OCI-LY3 (cell line): ENCODE results near the gene ERC1.
A peak's percentile ranks its signal among the peaks of the same experiment; 100 is the strongest.

Experiments
- H2AFZ ChIP-seq: fragments of 200-600, 300-600 bp; shearing (Covaris generic); 2 replicates; pipeline ENCODE4 v1.6.0; 2014; ENCODE audit warnings: antibody characterized with exemption, low read depth, low read length
- H3K27ac ChIP-seq: fragments of 200-600, 300-600 bp; sonication (generic); 2 replicates; pipeline ENCODE4 v1.5.1; 2014; ENCODE audit warnings: mild to moderate bottlenecking, low read length, moderate library complexity, mixed read lengths
- H3K27me3 ChIP-seq: fragments of 200-600, 300-600 bp; sonication (generic); 2 replicates; pipeline ENCODE4 v1.6.1; 2014; ENCODE audit warnings: low read depth, low read length, mixed read lengths
- H3K36me3 ChIP-seq: fragments of 200-600, 300-600 bp; sonication (generic); replicated peaks from 2 replicates; pipeline ENCODE3; 2014; ENCODE audit warnings: low read depth, low read length, mixed read lengths
- H3K4me1 ChIP-seq: fragments of 300-600, 200-600 bp; sonication (generic); 2 replicates; pipeline ENCODE4 v1.6.1; 2014; ENCODE audit warnings: low read length, mixed read lengths
- H3K4me2 ChIP-seq: fragments of 200-600, 300-600 bp; sonication (generic); 2 replicates; pipeline ENCODE4 v1.6.1; 2014; ENCODE audit warnings: low read length, mixed read lengths
- H3K4me3 ChIP-seq: fragments of 300-600, 200-600 bp; sonication (generic); 2 replicates; pipeline ENCODE4 v1.5.1; 2014; ENCODE audit warnings: antibody characterized with exemption, mild to moderate bottlenecking, low read length, moderate library complexity
- H3K79me2 ChIP-seq: fragments of 300-600, 200-600 bp; shearing (Covaris generic); 2 replicates; pipeline ENCODE4 v1.6.1; 2014; ENCODE audit warnings: mild to moderate bottlenecking, low read length, mixed read lengths
- H3K9ac ChIP-seq: fragments of 300-600, 200-600 bp; shearing (Covaris generic); 2 replicates; pipeline ENCODE4 v1.6.0; 2014; ENCODE audit warnings: mild to moderate bottlenecking, low read length, moderate library complexity
- H3K9me3 ChIP-seq: fragments of 200-600, 300-600 bp; shearing (Covaris generic); 2 replicates; pipeline ENCODE4 v1.6.1; 2014; ENCODE audit warnings: low read length, mixed read lengths; ENCODE audit not compliant: insufficient read depth
- H4K20me1 ChIP-seq: fragments of 200-600, 300-600 bp; sonication (generic); 2 replicates; pipeline ENCODE4 v1.6.1; 2016; ENCODE audit warnings: low read length, mixed read lengths; ENCODE audit not compliant: insufficient read depth
- EZH2phosphoT487 ChIP-seq: fragments of 200-600 bp; shearing (Covaris generic); IDR thresholded peaks from 2 replicates; pipeline ENCODE4 v1.6.1; 2018; ENCODE audit warnings: antibody characterized with exemption, mixed run types, low read depth
- TF ChIP-seq, protein P1 (sequence below): fragments of 200-600, 300-600 bp; sonication (generic); IDR thresholded peaks from 2 replicates; pipeline ENCODE4 v1.5.1; 2014; ENCODE audit warnings: antibody characterized with exemption, low read length, low read depth

ERC1 gene

DNA sequence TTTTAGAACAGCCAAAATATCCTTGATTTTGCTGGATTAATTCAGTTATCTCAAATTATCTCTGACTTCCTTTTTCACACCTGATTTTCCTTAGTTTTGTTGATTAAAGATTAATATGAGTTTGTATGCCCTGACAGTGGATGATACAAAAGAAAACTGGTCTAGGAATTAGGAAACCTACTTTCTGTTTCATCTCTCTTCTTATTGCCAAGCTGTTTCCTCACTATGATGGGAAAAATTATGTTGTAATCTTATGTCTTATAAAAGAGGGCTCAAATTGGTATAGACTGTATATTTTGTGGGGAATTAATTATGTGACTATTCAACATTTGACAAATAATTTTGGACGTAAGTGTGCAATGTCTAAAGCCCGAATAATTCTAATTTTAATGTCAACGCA, 331.8 kb downstream of the ERC1 start:
- Histone ChIP-seq H3K27ac (no peak overlapping the region), H3K4me2 (no peak overlapping the region), H3K27me3 (no peaks in the 10 kb centered on the region), H3K4me1 (peaks cover 41% of the 10 kb centered on the region), H3K79me2 (no peaks in the 10 kb centered on the region), H3K36me3 (no peaks in the 10 kb centered on the region), H3K4me3 (no peak overlapping the region), H4K20me1 (no peaks in the 10 kb centered on the region), H3K9ac (no peak overlapping the region), H3K9me3 (no peaks in the 10 kb centered on the region), H2AFZ (no peak overlapping the region)
- no peak for TF ChIP-seq EZH2phosphoT487

DNA sequence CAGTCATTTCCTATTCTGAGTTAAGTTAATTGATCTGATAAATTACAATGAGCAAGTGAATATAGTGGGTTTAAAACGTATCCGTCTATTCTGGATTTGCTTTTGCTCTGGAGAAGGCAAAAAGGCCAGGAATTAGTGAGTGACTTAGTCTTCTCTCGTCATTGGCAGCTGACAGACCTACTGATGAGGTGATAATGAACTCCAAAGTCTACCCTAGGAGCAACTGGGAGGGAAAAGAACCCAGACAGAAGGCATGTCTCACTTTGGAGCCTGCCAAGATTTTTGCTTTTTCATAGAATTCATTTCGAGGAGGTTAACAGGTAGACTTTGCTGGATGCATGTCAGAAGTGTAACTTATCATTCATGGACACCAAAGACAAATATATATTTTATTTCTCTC, 333.1 kb downstream of the ERC1 start:
- Histone ChIP-seq H3K4me3 (no peak overlapping the region), H3K9me3 (no peaks in the 10 kb centered on the region), H4K20me1 (no peaks in the 10 kb centered on the region), H3K79me2 (no peaks in the 10 kb centered on the region), H3K4me1 (peaks cover 38% of the 10 kb centered on the region), H3K27ac (no peak overlapping the region), H2AFZ (no peak overlapping the region), H3K4me2 (no peak overlapping the region), H3K9ac (no peak overlapping the region), H3K36me3 (no peaks in the 10 kb centered on the region), H3K27me3 (no peaks in the 10 kb centered on the region)
- no peak for TF ChIP-seq EZH2phosphoT487
- TF ChIP-seq, protein P1, sequence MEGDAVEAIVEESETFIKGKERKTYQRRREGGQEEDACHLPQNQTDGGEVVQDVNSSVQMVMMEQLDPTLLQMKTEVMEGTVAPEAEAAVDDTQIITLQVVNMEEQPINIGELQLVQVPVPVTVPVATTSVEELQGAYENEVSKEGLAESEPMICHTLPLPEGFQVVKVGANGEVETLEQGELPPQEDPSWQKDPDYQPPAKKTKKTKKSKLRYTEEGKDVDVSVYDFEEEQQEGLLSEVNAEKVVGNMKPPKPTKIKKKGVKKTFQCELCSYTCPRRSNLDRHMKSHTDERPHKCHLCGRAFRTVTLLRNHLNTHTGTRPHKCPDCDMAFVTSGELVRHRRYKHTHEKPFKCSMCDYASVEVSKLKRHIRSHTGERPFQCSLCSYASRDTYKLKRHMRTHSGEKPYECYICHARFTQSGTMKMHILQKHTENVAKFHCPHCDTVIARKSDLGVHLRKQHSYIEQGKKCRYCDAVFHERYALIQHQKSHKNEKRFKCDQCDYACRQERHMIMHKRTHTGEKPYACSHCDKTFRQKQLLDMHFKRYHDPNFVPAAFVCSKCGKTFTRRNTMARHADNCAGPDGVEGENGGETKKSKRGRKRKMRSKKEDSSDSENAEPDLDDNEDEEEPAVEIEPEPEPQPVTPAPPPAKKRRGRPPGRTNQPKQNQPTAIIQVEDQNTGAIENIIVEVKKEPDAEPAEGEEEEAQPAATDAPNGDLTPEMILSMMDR = no peak

GRCh38 chr12:1324910-1325309, 333.9 kb downstream of the ERC1 start:
- H4K20me1 ChIP-seq = no peaks in the 10 kb centered on the region
- 0 out of 2 replicates have a peak overlapping the region, but pooled peaks have one; percentile 14 for H3K4me3 ChIP-seq
- no peaks in the 10 kb centered on the region for H3K9me3 ChIP-seq
- H3K27ac ChIP-seq = no peak overlapping the region
- peak overlapping the region; percentile 62 for H3K4me2 ChIP-seq
- no peaks in the 10 kb centered on the region for H3K27me3 ChIP-seq
- H2AFZ ChIP-seq = no peak overlapping the region
- H3K4me1 ChIP-seq = peaks cover 31% of the 10 kb centered on the region
- no peak overlapping the region for H3K9ac ChIP-seq
- TF ChIP-seq, protein P1 = no peak
- TF ChIP-seq EZH2phosphoT487 = no peak
- no peaks in the 10 kb centered on the region for H3K79me2 ChIP-seq
- H3K36me3 ChIP-seq = no peaks in the 10 kb centered on the region

DNA sequence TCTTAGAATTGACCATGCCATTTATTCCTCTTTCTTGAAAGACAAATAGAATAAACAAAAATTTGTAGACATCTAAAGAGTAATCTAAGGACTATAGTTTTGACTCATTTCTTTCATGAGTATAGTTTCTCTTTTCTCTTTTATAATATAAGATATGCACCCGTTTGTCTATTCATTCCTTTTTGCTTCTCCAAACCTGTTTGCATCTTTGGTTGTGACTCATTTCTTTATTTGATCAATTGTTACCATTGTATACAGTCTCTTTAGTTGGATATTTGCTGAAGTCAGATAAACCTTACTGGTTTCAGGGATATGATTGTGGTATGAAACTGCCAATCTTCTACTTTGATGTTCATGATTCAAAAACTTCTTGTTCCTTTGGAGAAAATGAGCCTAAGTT, 334.6 kb downstream of the ERC1 start:
- H3K9me3 ChIP-seq = no peaks in the 10 kb centered on the region
- no peak for TF ChIP-seq EZH2phosphoT487
- TF ChIP-seq, protein P1 = no peak
- H2AFZ ChIP-seq = no peak overlapping the region
- no peaks in the 10 kb centered on the region for H4K20me1 ChIP-seq
- H3K27ac ChIP-seq = no peak overlapping the region
- H3K4me1 ChIP-seq = peaks cover 31% of the 10 kb centered on the region
- no peaks in the 10 kb centered on the region for H3K27me3 ChIP-seq
- H3K79me2 ChIP-seq = no peaks in the 10 kb centered on the region
- no peaks in the 10 kb centered on the region for H3K36me3 ChIP-seq
- H3K9ac ChIP-seq = no peak overlapping the region
- H3K4me2 ChIP-seq = peak overlapping the region; percentile 62
- no peak overlapping the region for H3K4me3 ChIP-seq

DNA sequence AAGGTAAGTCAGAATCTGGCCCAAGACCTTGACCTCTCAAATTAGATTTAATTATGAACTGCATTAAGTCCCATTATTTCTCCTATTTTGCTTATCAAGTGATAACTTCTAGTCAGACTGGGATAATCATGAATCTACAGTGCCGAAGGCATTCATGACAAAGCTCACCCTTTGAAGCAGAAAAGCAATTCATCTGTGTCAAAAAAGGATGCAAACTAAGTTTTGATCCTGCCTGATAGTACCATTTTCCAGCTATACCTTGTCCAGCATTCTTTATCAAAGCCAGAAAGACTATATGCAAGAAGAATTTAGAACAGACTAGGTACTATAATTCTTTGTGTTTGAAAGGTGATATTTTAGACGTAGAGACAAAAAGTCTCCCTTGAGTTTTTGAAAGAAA, 335.2 kb downstream of the ERC1 start:
- TF ChIP-seq, protein P1 = no peak
- no peak for TF ChIP-seq EZH2phosphoT487
- peaks cover 31% of the 10 kb centered on the region for H3K4me1 ChIP-seq

More for the DNA sequence above, 335.2 kb downstream of the ERC1 start:
- no peak overlapping the region for H3K27ac ChIP-seq
- no peaks in the 10 kb centered on the region for H3K27me3 ChIP-seq
- no peaks in the 10 kb centered on the region for H3K36me3 ChIP-seq
- H3K9me3 ChIP-seq = no peaks in the 10 kb centered on the region
- H3K4me2 ChIP-seq = peak overlapping the region; percentile 62; the same call in 1 of the 2 replicates
- H3K4me3 ChIP-seq = no peak overlapping the region
- H4K20me1 ChIP-seq = no peaks in the 10 kb centered on the region
- H3K9ac ChIP-seq = no peak overlapping the region
- H3K79me2 ChIP-seq = no peaks in the 10 kb centered on the region
- no peak overlapping the region for H2AFZ ChIP-seq
